A673 (cell line): ENCODE measurements around the gene CPNE2.

Experiments used
- EZH2 ChIP-seq: fragments of 200-600 bp; sonication (generic); IDR thresholded peaks from 2 replicates; pipeline ENCODE4 v1.6.1; 2017; ENCODE audit warnings: borderline replicate concordance, low read depth, mild to moderate bottlenecking, mixed read lengths, antibody characterized with exemption, low read length; ENCODE audit not compliant: poor library complexity, severe bottlenecking
- TF ChIP-seq, protein P1 (sequence below): fragments of 300-800, 200-600 bp; sonication (generic); conservative IDR thresholded peaks from 2 replicates; pipeline ENCODE4 v1.5.1; 2017; ENCODE audit warnings: low read depth, mild to moderate bottlenecking, antibody characterized with exemption, low read length, moderate library complexity, mixed read lengths

DNA sequence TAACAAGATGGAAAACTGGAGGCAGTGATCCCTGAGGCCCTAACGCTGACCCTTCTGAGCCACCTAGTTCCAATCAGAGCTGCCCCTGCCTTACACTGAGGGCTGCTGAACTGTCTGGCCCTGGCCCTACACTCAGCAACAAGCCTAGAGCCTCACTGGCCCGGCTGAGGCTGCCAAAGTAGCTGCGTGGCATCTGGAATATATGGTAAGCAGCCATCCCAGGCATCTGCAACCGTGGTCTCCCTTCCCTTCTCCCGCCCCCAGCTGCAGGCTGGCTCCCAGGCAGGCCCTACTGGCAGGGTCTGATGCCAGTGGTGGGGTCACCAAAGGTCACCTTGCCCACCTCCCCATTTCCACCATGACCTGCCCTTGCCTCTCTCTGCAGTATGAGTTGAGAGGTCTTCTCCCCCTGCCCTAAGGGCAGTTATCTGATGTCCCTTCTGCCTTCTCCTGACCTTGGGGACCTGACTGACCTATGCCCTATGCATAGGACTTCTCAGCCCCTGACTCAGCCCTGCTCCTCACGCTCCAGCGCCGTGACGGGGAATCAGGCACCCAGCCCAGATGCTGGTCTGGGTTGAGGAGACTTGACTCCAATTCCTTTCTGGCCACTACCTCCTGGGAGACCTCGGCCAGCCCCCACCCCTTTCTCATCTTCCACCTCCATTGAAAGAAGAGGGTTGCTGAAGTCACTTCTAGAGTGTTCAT, 45.3 kb downstream of the CPNE2 start:
- no peak for TF ChIP-seq EZH2
- TF ChIP-seq, protein P1, sequence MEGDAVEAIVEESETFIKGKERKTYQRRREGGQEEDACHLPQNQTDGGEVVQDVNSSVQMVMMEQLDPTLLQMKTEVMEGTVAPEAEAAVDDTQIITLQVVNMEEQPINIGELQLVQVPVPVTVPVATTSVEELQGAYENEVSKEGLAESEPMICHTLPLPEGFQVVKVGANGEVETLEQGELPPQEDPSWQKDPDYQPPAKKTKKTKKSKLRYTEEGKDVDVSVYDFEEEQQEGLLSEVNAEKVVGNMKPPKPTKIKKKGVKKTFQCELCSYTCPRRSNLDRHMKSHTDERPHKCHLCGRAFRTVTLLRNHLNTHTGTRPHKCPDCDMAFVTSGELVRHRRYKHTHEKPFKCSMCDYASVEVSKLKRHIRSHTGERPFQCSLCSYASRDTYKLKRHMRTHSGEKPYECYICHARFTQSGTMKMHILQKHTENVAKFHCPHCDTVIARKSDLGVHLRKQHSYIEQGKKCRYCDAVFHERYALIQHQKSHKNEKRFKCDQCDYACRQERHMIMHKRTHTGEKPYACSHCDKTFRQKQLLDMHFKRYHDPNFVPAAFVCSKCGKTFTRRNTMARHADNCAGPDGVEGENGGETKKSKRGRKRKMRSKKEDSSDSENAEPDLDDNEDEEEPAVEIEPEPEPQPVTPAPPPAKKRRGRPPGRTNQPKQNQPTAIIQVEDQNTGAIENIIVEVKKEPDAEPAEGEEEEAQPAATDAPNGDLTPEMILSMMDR: no peak
